ENCODE data around the gene TAF1A.

DNA sequence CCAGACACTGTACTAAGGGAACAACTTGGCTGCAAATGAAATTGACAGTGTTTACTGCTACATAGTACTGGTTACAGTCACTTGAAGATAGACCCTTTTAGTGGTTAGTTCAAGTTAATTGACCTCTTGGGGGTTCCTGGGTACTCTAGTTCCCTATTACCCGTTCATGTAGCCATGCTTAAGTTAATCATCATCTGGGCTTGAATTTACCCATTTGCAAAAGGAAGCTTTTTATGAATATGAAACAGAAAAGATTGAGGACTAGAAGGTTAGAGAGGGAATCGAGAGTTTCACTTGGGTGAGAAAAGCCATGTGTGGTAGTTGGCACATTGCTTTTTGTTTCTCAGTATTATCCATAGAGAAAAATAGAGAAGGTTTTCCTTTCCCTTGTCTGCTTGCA lies 30.8 kb upstream of the TAF1A start:
- TF ChIP-seq EZH2 (IDR thresholded peaks at IDR 0.05; ENCODE audit: insufficient read depth, poor library complexity, severe bottlenecking) (no peak), EZH2phosphoT487 (IDR thresholded peaks at IDR 0.05; ENCODE audit: insufficient read depth, low read depth) (no peak)
